Adrenal gland (tissue), 12 donors: Measurements from ENCODE around the gene BANF2. TPM values are rescaled to one million over a fixed set of nuclear protein-coding genes. Genes with fewer than 3 reads are reported as not detected.

Experiments
- DNase-seq, 7 donors: peaks; one replicate each; pipeline ENCODE4 v3.0.0-alpha.2; 2019 to 2020
- H3K27ac ChIP-seq, 5 donors: fragments of 200-600 bp; sonication (generic) in 4 of 5; 1 replicate in 3 of 5; 2 replicates in 2 of 5; pipeline versions ENCODE4 v1.5.1 to v1.8.0; 2016 to 2020; ENCODE audit warnings: mild to moderate bottlenecking in 1 of 5
- H3K27me3 ChIP-seq: fragments of 200-600 bp; 2 replicates; pipeline ENCODE4 v1.8.0; 2021
- H3K36me3 ChIP-seq, 2 donors: fragments of 200-600 bp; replicated peaks in 1 of 2; 1 replicate in 1 of 2; 2 replicates in 1 of 2; pipeline versions ENCODE4 v1.5.1 to v1.8.0; 2018 to 2022
- H3K4me1 ChIP-seq, 2 donors: fragments of 200-600 bp; replicated peaks in 1 of 2; 1 replicate in 1 of 2; 2 replicates in 1 of 2; pipeline versions ENCODE4 v1.5.1 to v1.8.0; 2018 to 2021
- H3K4me3 ChIP-seq, 4 donors: fragments of 200-600 bp; sonication (generic) in 3 of 4; one replicate each; pipeline ENCODE4 v1.5.1; 2016 to 2018
- H3K9me3 ChIP-seq, 3 donors: fragments of 200-600 bp; sonication (generic) in 1 of 3; replicated peaks in 1 of 3; 1 replicate in 2 of 3; 2 replicates in 1 of 3; pipeline versions ENCODE4 v1.5.1 to v1.8.0; 2016 to 2021
- POLR2A ChIP-seq, 2 donors: fragments of 450-650 bp; IDR thresholded peaks; one replicate each; pipeline ENCODE4 v1.6.1; 2017; ENCODE audit warnings: antibody characterized with exemption in 2 of 2, mild to moderate bottlenecking in 2 of 2, moderate library complexity in 1 of 2
- WGBS, 4 donors: extraction: QIAGEN DNeasy Blood & Tissue Kit in 2 of 4; methylation state at CpG; one replicate each; pipeline versions ENCODE4 v1.1.5 to v1.1.7; 2013 to 2017; 5-methylcytosine and 5-hydroxymethylcytosine counted together
- intact Hi-C, 2 donors: fragments of 100-400 bp; cut with DNase I; formaldehyde crosslinking; loops; one replicate each; pipeline versions ENCODE4 v1.14.1 to v1.15.0; 2022 to 2023
- polyA plus RNA-seq, 3 donors: library from polyadenylated mRNA; stranded (reverse); fragments of 200-250 nt in 2 of 3; fragments of 350-450 nt in 1 of 3; fragmentation: Illumina TruSeq in 1 of 3; extraction: RNeasy Lipid Tissue Mini Kit (QIAGEN cat#74804) in 1 of 3; gene quantifications; one replicate each; pipeline ENCODE4 v1.2.3, GENCODE V29; 2013 to 2014
- total RNA-seq, 9 donors: library from RNA; depleted of rRNA in 4 of 9; stranded (reverse); fragments of >200 nt in 4 of 9; fragments of 120-200 nt in 1 of 9; fragmentation: NEBNext Ultra II Directional in 1 of 9; extraction: Animal tissue kit (Norgen Biotek cat#: 25700) in 1 of 9; gene quantifications; one replicate each; pipeline versions ENCODE4 v1.1.0 to v1.2.4, GENCODE V29; 2013 to 2023
- TF ChIP-seq, protein P1 (sequence below), 6 experiments: fragments of 450-650 bp in 4 of 6; fragments of 200-600 bp in 2 of 6; sonication (generic) in 1 of 6; IDR thresholded peaks; 1 replicate in 5 of 6; 2 replicates in 1 of 6; pipeline versions ENCODE4 v1.5.1 to v1.8.0; 2016 to 2021; ENCODE audit warnings: antibody characterized with exemption in 6 of 6, mild to moderate bottlenecking in 2 of 6, moderate library complexity in 1 of 6
- donor health status: healthy with polysubstance abuse.
- donor health status: Bipolar disorder and iron deficiency.
- donor health status: DM: yes; HTN: yes; CAD: no.
- donor health status: DM: no; HTN: no; CAD: no.
- donor health status: DM: no; HTN: no; CAD: no.
- donor health status: DM: yes; HTN: yes; CAD: no.

Gene BANF2
- total and polyA plus RNA-seq, 12 donors: not detected

DNA sequence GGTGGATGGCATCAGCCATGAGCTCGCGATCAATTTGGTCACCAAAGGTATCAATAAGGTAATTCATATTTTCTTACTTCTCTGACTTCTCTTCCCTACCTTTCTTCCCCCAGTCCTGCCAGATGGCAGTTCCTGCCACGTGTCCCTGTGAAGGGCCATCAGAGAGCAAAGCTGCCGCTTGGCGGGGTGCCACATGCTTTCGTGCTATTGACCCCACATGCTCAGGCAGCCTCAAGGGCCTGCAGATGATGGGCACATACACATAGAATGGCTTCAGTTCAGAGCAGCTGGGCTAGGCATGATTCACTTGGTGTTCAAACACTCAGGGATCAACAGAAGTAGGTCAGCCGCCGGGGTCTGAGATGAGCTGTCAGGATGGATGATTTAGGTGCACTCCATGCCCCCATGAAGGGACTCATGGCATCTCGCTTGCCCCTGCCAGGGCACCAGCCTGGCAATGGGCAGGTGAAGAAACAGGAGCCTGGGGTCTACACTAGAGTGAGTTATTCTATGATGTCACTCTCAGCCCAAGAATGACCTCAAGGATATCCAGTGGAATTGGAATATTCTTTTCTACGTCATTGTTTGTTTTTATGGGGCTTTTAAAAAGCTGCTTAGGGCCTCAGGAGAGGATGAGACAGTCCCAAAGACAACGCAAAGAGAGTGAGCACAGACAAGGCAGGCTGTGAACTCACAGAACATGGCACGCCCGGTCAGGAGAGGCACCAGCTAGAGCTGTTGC, 25.5 kb downstream of the BANF2 start:
- Histone ChIP-seq H3K4me3 (no peak overlapping the region), H3K27me3 (no peaks in the 10 kb centered on the region), H3K4me1 (no peaks in the 10 kb centered on the region), H3K27ac (no peak overlapping the region), H3K36me3 (no peaks in the 10 kb centered on the region), H3K9me3 (no peaks in the 10 kb centered on the region)
- WGBS, 4 donors: 72 to 80% (median 72%) methylated on average over 7 to 13 of the region's 13 CpGs
- peak in 1 of 7 donors; percentile 5 for DNase-seq
- no peak for TF ChIP-seq POLR2A (IDR thresholded peaks at IDR 0.05)
- TF ChIP-seq, protein P1, sequence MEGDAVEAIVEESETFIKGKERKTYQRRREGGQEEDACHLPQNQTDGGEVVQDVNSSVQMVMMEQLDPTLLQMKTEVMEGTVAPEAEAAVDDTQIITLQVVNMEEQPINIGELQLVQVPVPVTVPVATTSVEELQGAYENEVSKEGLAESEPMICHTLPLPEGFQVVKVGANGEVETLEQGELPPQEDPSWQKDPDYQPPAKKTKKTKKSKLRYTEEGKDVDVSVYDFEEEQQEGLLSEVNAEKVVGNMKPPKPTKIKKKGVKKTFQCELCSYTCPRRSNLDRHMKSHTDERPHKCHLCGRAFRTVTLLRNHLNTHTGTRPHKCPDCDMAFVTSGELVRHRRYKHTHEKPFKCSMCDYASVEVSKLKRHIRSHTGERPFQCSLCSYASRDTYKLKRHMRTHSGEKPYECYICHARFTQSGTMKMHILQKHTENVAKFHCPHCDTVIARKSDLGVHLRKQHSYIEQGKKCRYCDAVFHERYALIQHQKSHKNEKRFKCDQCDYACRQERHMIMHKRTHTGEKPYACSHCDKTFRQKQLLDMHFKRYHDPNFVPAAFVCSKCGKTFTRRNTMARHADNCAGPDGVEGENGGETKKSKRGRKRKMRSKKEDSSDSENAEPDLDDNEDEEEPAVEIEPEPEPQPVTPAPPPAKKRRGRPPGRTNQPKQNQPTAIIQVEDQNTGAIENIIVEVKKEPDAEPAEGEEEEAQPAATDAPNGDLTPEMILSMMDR (IDR thresholded peaks at IDR 0.05): no peak
- intact Hi-C loops: no loop called here

- DNase-seq: no peak
- Histone ChIP-seq H3K27me3 (no peaks in the 10 kb centered on the region), H3K4me3 (no peak overlapping the region), H3K9me3 (no peaks in the 10 kb centered on the region), H3K36me3 (no peaks in the 10 kb centered on the region), H3K27ac (no peak overlapping the region), H3K4me1 (no peaks in the 10 kb centered on the region)
- intact Hi-C loops: no loop called here
- 54 to 66% (median 60%) methylated on average over 4 of the region's 4 CpGs for WGBS, 4 donors
- no peak for TF ChIP-seq POLR2A (IDR thresholded peaks at IDR 0.05)
- TF ChIP-seq, protein P1 (IDR thresholded peaks at IDR 0.05): no peak
These were observed 27.1 kb downstream of the BANF2 start for GRCh38 chr20:17726902-17727301.

GRCh38 chr20:17727351-17727750, 27.6 kb downstream of the BANF2 start:
- Histone ChIP-seq H3K4me3 (no peak overlapping the region), H3K27ac (no peak overlapping the region), H3K9me3 (no peaks in the 10 kb centered on the region), H3K36me3 (no peaks in the 10 kb centered on the region), H3K4me1 (no peaks in the 10 kb centered on the region), H3K27me3 (no peaks in the 10 kb centered on the region)
- intact Hi-C loops: no loop called here
- 82 to 90% (median 88%) methylated on average over 10 of the region's 10 CpGs for WGBS, 4 donors
- TF ChIP-seq, protein P1 (IDR thresholded peaks at IDR 0.05): no peak
- no peak for TF ChIP-seq POLR2A (IDR thresholded peaks at IDR 0.05)
- no peak for DNase-seq

DNA sequence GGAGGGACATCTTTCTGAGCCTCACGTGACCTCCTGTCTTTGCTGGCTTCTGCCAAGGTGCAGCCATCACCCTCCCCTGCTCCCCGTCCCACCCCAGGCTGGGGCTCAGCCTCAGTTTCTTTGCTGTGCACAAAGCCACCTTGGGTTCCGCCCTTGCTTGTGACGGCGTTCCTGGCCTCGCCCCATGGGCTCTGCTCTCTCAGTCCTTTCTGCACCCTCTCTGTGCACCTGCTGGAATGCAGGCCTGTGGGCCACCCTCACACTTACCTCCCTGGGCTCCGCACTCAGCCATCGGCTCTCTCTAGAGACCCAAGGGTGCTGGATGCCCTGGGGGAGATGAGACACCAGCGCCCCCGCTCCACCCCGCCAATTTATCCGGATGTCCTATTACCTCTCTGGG, 28.3 kb downstream of the BANF2 start:
- no peaks in the 10 kb centered on the region for H3K27me3 ChIP-seq
- H3K4me1 ChIP-seq: no peaks in the 10 kb centered on the region
- intact Hi-C loops: no loop called here
- no peak overlapping the region for H3K27ac ChIP-seq
- no peaks in the 10 kb centered on the region for H3K9me3 ChIP-seq
- WGBS, 4 donors: 81 to 92% (median 84%) methylated on average over 12 of the region's 12 CpGs
- no peak overlapping the region for H3K4me3 ChIP-seq
- H3K36me3 ChIP-seq: no peaks in the 10 kb centered on the region
- no peak for DNase-seq
- TF ChIP-seq, protein P1 (IDR thresholded peaks at IDR 0.05): no peak
- no peak for TF ChIP-seq POLR2A (IDR thresholded peaks at IDR 0.05)
